NB4 (cell line): ENCODE data around the gene TMEM214.

Experiments
- CTCF ChIP-seq: IDR thresholded peaks from one replicate; pipeline ENCODE4 v1.5.1; 2012; ENCODE audit warnings: low read depth, low read length
- POLR2A ChIP-seq: IDR thresholded peaks from 2 replicates; pipeline ENCODE4 v1.6.1; 2011; ENCODE audit warnings: mild to moderate bottlenecking; ENCODE audit not compliant: insufficient read length; ENCODE audit errors: extremely low read depth

DNA sequence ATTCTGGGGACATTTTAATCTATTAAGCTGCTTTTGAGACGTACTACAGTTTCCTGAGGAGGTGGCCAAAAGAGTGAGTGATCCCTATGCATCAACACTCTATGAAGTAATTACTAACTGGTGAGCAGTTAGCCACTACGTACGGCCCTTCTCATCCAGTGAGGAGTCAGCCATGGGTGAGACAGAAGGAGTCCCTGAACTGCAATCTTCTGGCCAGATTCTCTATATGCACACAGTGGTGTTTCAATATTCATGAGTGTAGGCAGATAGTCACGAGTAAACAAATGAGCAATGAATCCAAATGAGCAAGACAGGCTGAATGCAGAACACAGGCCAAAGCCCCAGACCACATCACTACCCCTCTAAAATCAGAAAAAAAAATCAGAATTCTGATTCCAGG, 29.8 kb upstream of the TMEM214 start:
- TF ChIP-seq CTCF, result no peak
- TF ChIP-seq POLR2A, result no peak
